IPS-20b (cell line): ENCODE measurements around the gene GNG14.
"Not testable (repeated sequence)": the region's sequence is repeated elsewhere in the genome, so short reads cannot be mapped to it uniquely, and the experiment has no call there.

Experiments
- H3K27ac ChIP-seq: one replicate; pipeline ENCODE4 v1.5.1; 2013; ENCODE audit warnings: low read length
- H3K27me3 ChIP-seq: 2 replicates; pipeline ENCODE4 v1.6.1; 2013; ENCODE audit warnings: mild to moderate bottlenecking, low read length, inconsistent platforms; ENCODE audit not compliant: insufficient read depth
- H3K36me3 ChIP-seq: 2 replicates; pipeline ENCODE4 v1.6.1; 2013; ENCODE audit warnings: low read depth, mild to moderate bottlenecking, inconsistent platforms, low read length, moderate library complexity; ENCODE audit not compliant: insufficient read depth
- H3K4me1 ChIP-seq: 2 replicates; pipeline ENCODE4 v1.6.1; 2013; ENCODE audit warnings: mild to moderate bottlenecking, control low read depth, inconsistent platforms, low read length, moderate library complexity; ENCODE audit not compliant: insufficient read depth
- H3K4me3 ChIP-seq: 2 replicates; pipeline ENCODE4 v1.5.1; 2013; ENCODE audit warnings: mild to moderate bottlenecking, low read length, inconsistent platforms
- H3K9ac ChIP-seq: 2 replicates; pipeline ENCODE4 v1.6.1; 2013; ENCODE audit warnings: low read depth, mild to moderate bottlenecking, inconsistent platforms, low read length, moderate library complexity
- H3K9me3 ChIP-seq: 2 replicates; pipeline ENCODE4 v1.6.1; 2013; ENCODE audit warnings: mild to moderate bottlenecking, low read depth, low read length, inconsistent platforms; ENCODE audit not compliant: insufficient read depth

The GNG14 gene

DNA sequence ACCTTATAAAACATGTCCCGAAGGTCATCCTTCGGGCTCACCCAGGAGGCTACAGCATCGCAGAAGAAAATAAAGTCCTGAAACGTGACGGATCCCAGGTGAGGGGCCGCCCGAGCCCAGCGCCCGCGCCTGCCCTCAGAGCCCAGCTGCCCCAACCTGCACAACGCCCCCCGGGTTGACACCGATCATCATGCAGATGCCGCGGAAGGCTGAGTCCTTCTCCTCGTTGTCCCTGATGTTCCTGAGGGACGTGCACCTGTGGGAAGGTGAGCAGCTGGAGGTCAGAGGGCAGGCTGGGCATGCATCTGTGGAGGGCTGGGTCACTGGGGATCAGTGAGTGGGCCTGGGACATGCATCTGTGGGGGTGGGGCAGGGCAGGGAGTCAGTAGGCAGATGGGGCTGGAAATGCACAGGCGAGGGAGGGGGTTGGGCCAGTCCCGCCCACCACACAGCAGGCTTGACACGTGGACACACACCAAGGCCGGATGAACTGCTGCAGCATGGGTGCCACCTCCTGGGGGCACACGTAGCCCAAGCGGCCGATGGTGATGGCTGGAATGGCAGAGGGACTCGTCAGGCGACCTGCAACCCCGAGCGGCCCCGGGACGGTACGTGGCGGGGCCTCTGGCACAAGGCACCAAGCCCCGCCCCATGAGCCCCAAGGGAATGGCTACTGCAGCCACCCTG, 13.9 kb downstream of the GNG14 start:
- Histone ChIP-seq H3K27me3 (no peaks in the 10 kb centered on the region), H3K9ac (no peak overlapping the region), H3K27ac (no peak overlapping the region), H3K4me1 (no peaks in the 10 kb centered on the region), H3K4me3 (no peak overlapping the region), H3K36me3 (peaks cover 85% of the 10 kb centered on the region), H3K9me3 (no peaks in the 10 kb centered on the region)

DNA sequence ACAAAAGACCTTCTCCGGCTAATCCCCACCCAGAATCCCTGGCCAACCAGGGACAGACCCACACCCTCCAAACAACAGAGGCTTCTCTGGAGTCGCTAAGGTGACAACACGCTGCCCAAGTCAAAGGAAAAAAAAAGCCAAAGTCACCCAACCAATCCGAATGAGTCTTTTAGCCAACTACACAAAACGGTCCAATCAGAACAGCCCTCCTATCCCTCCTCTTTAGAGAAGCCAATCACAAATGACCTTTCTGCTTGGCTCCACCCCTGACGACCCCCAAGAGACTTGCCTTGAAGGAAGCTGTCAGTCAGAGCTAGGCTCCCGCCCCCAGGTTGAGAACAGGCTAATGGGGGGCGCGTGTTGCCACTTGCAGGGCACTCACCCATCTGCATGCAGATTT, 15.2 kb downstream of the GNG14 start:
- H3K27me3 ChIP-seq = no peaks in the 10 kb centered on the region
- H3K36me3 ChIP-seq = peaks cover 93% of the 10 kb centered on the region
- H3K4me1 ChIP-seq = no peaks in the 10 kb centered on the region
- H3K27ac ChIP-seq = no peak overlapping the region
- H3K9me3 ChIP-seq = no peaks in the 10 kb centered on the region
- no peak overlapping the region for H3K4me3 ChIP-seq
- no peak overlapping the region for H3K9ac ChIP-seq

DNA sequence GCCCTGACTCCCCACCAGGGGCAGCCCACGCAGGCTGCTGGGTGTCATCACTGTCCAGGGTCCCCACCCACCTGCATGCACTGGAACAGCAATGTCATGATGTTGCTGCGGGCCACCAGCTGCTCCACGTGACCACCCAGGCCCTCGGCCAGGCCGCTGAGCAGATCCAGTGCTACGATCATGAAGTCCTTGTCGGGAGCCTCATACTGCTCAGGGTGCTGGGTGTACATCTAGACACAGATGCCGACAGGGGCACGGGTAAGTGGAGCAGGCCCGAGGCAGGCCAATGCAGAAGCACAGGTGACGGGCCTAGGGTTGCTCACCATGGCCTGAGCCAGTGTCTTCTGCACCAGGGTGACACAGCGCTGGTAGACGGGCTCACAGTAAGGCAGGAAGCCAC, 17.4 kb downstream of the GNG14 start:
- Histone ChIP-seq H3K27me3 (no peaks in the 10 kb centered on the region), H3K4me3 (no peak overlapping the region), H3K9ac (no peak overlapping the region), H3K4me1 (no peaks in the 10 kb centered on the region), H3K36me3 (peaks cover 93% of the 10 kb centered on the region), H3K27ac (no peak overlapping the region), H3K9me3 (no peaks in the 10 kb centered on the region)

DNA sequence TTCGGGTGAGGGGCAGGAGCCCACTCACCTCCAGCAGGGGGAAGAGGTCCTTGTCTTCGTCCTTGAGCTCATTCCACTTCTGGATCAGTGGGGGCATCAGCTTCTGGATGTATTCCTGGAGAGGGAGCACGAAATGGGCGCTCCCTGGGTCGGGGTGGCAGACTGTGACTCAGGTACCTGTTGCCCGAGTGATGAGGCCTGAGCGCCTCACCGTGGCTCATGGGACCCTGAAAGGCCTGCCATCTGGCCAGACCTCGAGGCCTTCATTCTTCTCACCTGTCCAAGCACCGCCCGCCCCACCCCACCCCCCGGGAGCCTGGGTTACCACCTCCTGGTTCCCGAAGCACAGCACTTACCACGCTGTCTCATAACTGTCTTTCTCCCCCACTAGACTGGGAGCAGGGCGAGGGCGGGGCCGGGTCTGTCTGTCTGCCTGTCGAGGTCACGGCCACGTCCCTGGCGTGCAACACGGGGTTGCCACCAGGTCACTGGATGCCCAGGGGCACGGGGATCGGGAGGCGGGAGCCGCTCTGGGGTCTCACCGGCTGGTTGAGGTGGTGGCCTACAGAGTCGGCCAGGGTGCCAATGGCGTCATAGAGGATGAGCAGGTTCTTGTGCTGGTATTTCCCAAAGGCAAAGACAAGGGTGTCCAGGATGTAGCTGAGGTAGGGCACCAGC, 18.0 kb downstream of the GNG14 start:
- no peaks in the 10 kb centered on the region for H3K27me3 ChIP-seq
- H3K9ac ChIP-seq = no peak overlapping the region
- H3K4me3 ChIP-seq = no peak overlapping the region
- no peak overlapping the region for H3K27ac ChIP-seq
- H3K9me3 ChIP-seq = no peaks in the 10 kb centered on the region
- H3K36me3 ChIP-seq = peaks cover 95% of the 10 kb centered on the region
- H3K4me1 ChIP-seq = no peaks in the 10 kb centered on the region

DNA sequence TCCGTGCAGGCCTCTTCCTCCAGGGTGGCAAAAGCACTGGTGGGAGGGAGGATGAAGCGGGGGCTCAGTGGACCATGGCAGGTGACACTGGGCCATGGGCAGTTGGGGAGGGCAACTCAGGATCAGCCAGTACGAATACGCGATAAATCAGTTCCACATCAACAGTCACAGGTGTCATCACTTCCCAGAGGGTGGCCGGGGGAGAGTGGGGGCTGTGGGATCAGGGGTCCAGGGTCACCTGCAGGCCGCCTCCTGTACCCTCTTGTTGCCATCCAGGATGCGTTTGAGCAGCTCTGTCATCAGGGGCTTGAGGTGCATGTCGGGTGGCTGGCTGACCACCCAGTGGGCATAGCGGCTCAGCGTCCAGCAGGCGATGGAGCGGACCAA, 18.5 kb downstream of the GNG14 start:
- Histone ChIP-seq H3K27ac (no peak overlapping the region), H3K36me3 (peaks cover 95% of the 10 kb centered on the region)

DNA sequence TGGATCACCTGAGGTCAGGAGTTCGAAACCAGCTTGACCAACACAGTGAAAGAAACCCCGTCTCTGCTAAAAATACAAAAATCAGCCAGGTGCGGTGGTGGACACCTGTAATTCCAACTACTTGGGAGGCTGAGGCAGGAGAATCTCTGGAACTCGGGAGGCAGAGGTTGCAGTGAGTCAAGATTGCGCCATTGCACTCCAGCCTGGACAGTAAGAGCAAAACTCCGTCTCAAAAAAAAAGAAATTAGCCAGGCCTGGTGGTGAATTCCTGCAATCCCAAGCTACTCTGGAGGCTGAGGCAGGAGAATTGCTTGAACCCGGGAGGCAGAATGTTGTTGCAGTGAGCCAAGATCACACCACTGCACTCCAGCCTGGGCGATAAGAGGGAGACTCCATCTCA, 20.8 kb downstream of the GNG14 start:
- H3K9me3 ChIP-seq = no peaks in the 10 kb centered on the region
- H3K4me3 ChIP-seq = no peak overlapping the region
- no peaks in the 10 kb centered on the region for H3K4me1 ChIP-seq
- no peaks in the 10 kb centered on the region for H3K27me3 ChIP-seq
- H3K36me3 ChIP-seq = peaks cover 88% of the 10 kb centered on the region
- no peak overlapping the region for H3K27ac ChIP-seq
- H3K9ac ChIP-seq = no peak overlapping the region

More for the DNA sequence above, 18.5 kb downstream of the GNG14 start:
- Histone ChIP-seq H3K27me3 (no peaks in the 10 kb centered on the region), H3K9ac (no peak overlapping the region), H3K9me3 (no peaks in the 10 kb centered on the region), H3K4me1 (no peaks in the 10 kb centered on the region), H3K4me3 (no peak overlapping the region)

DNA sequence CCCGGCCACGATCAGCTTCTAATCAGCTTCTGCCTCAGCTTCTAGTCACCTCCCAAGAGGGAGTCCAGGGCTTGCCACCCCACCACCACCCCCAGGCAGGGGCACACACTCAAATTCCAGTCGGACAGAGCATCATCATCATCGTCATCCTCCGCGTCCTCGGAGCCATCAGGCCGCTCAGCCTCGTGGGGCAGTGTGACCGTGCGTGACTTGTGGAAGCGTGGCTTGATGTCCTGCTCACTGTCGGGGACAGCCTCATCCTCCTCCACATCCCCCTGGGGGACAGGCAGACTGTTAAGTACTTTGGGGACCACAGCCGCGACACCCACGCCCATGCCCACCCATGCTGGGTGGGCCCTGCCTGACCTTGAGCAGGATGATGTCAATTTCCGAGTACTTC, 23.4 kb downstream of the GNG14 start:
- Histone ChIP-seq H3K9me3 (no peaks in the 10 kb centered on the region), H3K4me3 (no peak overlapping the region), H3K36me3 (peaks cover 88% of the 10 kb centered on the region), H3K27ac (no peak overlapping the region), H3K27me3 (no peaks in the 10 kb centered on the region), H3K4me1 (no peaks in the 10 kb centered on the region), H3K9ac (no peak overlapping the region)

DNA sequence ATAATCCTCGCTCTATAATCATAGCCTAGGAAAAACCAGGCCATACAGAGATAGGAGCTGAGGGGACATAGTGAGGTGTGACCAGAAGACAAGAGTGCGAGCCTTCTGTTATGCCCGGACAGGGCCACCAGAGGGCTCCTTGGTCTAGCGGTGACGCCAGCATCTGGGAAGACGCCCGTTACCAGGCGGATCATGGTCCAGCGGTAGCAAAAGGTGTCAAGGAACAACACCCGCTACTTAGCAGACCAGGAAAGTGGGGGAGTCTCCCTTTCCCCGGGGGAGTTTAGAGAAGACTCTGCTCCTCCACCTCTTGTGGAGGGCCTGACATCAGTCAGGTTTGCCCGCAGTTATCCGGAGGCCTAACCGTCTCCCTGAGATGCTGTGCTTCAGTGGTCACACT, 24.3 kb downstream of the GNG14 start:
- H3K27ac ChIP-seq, H3K9ac ChIP-seq, H3K9me3 ChIP-seq, H3K4me1 ChIP-seq, H3K4me3 ChIP-seq, H3K27me3 ChIP-seq: not testable (repeated sequence)
- peaks cover 88% of the 10 kb centered on the region for H3K36me3 ChIP-seq

DNA sequence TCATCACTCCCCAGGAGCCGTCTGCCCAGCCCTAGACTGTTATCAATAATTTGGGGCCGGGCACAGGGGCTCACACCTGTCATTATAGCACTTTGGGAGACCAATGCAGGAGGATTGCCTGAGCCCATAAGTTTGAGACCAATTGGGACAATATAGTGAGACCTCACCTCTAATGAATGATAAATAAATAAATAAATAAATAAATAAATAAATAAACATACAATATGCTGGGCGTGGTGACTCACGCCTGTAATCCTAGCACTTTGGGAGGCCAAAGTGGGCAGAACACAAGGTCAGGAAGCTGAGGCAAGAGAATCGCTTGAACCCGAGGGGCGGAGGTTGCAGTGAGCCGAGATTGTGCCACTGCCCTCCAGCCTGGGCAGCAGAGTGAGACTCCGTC, 25.5 kb downstream of the GNG14 start:
- H3K9ac ChIP-seq, H3K27ac ChIP-seq, H3K4me1 ChIP-seq, H3K27me3 ChIP-seq, H3K4me3 ChIP-seq, H3K9me3 ChIP-seq: not testable (repeated sequence)
- H3K36me3 ChIP-seq = peaks cover 89% of the 10 kb centered on the region

DNA sequence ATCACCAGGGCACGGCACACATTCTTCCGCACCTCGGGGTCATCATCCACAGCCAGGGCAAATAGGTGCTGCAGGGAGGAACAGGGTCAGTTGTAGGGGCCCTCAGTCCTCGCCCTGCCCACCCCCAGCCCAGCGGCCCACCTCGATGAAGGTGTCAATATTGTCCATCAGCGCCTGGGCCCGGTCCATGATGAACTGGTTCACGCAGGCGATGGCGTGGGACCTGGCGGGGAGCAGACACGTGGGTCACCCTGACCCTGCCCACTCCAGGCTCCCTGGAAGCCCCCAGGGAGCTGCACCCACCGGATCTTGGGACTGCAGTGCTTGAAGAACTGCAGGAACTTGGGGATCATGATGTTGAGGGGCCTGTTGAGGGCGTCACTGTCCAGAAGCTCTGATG, 27.3 kb downstream of the GNG14 start:
- Histone ChIP-seq H3K36me3 (peaks cover 87% of the 10 kb centered on the region), H3K4me1 (no peaks in the 10 kb centered on the region), H3K27ac (no peak overlapping the region), H3K27me3 (no peaks in the 10 kb centered on the region), H3K4me3 (no peak overlapping the region), H3K9me3 (no peaks in the 10 kb centered on the region), H3K9ac (no peak overlapping the region)

DNA sequence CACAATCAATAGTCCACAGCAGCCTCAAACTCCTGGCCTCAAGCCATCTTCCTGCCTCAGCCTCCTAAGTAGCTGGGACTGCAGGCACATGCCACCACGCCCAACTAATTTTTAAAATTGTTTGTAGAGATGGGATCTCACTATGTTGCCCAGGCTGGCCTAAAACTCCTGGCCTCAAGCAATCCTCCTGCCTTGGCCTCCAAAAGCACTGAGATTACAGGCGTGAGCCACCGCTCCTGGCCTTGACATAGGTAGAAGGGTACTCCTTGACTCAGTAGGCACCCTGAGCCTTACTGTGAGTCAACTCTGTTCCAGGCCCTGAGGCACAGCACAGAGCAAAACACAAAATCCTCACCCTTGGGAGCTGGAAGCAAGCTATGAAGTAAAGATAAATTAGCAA, 28.1 kb downstream of the GNG14 start:
- H3K9ac ChIP-seq = no peak overlapping the region
- no peaks in the 10 kb centered on the region for H3K27me3 ChIP-seq
- no peaks in the 10 kb centered on the region for H3K4me1 ChIP-seq
- no peaks in the 10 kb centered on the region for H3K9me3 ChIP-seq
- H3K4me3 ChIP-seq = no peak overlapping the region
- H3K36me3 ChIP-seq = peaks cover 86% of the 10 kb centered on the region
- H3K27ac ChIP-seq = no peak overlapping the region

DNA sequence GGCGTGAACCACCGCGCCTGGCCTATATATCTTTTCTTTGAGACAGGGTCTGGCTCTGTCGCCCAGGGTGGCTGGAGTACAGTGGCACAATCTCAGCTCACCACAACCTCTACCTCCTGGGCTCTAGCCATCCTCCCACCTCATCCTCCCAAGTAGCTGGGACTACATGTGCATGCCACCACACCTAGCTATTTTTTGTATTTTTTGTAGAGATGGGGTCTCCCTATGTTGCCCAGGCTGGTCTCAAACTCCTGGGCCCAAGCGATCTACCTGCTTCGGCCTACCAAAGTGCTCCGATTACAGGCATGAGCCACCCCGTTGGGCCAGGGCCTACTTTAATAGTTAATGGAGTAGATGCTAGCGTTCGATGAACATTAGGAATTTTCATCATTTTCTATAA, 32.5 kb downstream of the GNG14 start:
- no peaks in the 10 kb centered on the region for H3K9me3 ChIP-seq
- no peaks in the 10 kb centered on the region for H3K27me3 ChIP-seq
- H3K36me3 ChIP-seq = peaks cover 50% of the 10 kb centered on the region
- peak overlapping the region; percentile 97 for H3K4me3 ChIP-seq
- H3K4me1 ChIP-seq = no peaks in the 10 kb centered on the region
- H3K27ac ChIP-seq = no peak overlapping the region
- peak overlapping the region; percentile 99 for H3K9ac ChIP-seq
